PFSK-1 (cell line): Measurements from ENCODE around the gene ZDHHC17.

Experiments
- FOXP2 ChIP-seq: optimal IDR thresholded peaks from 2 replicates; pipeline ENCODE3; 2011; ENCODE audit warnings: borderline replicate concordance, control low read depth, inconsistent platforms; ENCODE audit not compliant: insufficient read depth; ENCODE audit errors: extremely low read length, extremely low read depth
- POLR2AphosphoS5 ChIP-seq: IDR thresholded peaks from 2 replicates; pipeline ENCODE4 v1.6.1; 2012; ENCODE audit warnings: low read depth, mild to moderate bottlenecking, control low read depth, low read length, moderate library complexity
- REST ChIP-seq, 2 experiments: IDR thresholded peaks; 2 replicates each; pipeline versions ENCODE4 v1.6.1 to v1.8.0; 2011 to 2012; ENCODE audit warnings: low read depth in 2 of 2, low read length in 2 of 2, control low read depth in 1 of 2, inconsistent platforms in 1 of 2, mild to moderate bottlenecking in 1 of 2, moderate library complexity in 1 of 2; ENCODE audit not compliant: insufficient read depth in 1 of 2
- SIN3A ChIP-seq: IDR thresholded peaks from 2 replicates; pipeline ENCODE4 v1.6.1; 2012; ENCODE audit warnings: mild to moderate bottlenecking, low read length, moderate library complexity, borderline replicate concordance; ENCODE audit not compliant: insufficient read depth
- TAF1 ChIP-seq: IDR thresholded peaks from 2 replicates; pipeline ENCODE4 v1.6.1; 2012; ENCODE audit warnings: low read length, control low read depth, borderline replicate concordance; ENCODE audit not compliant: insufficient read depth

ZDHHC17 gene

GRCh38 chr12:76860256-76860655 is 96.3 kb downstream of the ZDHHC17 start:
- TF ChIP-seq POLR2AphosphoS5 (no peak), REST (IDR thresholded peaks at IDR 0.05; ENCODE audit: insufficient read depth in 1 of 2, low read depth in 2 of 2, low read length in 2 of 2) (no peak)

- TF ChIP-seq POLR2AphosphoS5 = no peak
- no peak for TF ChIP-seq SIN3A
- no peak for TF ChIP-seq TAF1
- no peak for TF ChIP-seq REST (IDR thresholded peaks at IDR 0.05; ENCODE audit: insufficient read depth in 1 of 2, low read depth in 2 of 2, low read length in 2 of 2)
- no peak for TF ChIP-seq FOXP2
These were observed 99.2 kb downstream of the ZDHHC17 start for GRCh38 chr12:76863005-76863670.

GRCh38 chr12:76863837-76864236 is 99.9 kb downstream of the ZDHHC17 start:
- no peak for TF ChIP-seq POLR2AphosphoS5
- no peak for TF ChIP-seq FOXP2
- no peak for TF ChIP-seq SIN3A
- TF ChIP-seq REST (IDR thresholded peaks at IDR 0.05; ENCODE audit: insufficient read depth in 1 of 2, low read depth in 2 of 2, low read length in 2 of 2) = no peak
- no peak for TF ChIP-seq TAF1

- TF ChIP-seq FOXP2 (no peak), SIN3A (no peak), REST (IDR thresholded peaks at IDR 0.05; ENCODE audit: insufficient read depth in 1 of 2, low read depth in 2 of 2, low read length in 2 of 2) (no peak), POLR2AphosphoS5 (no peak), TAF1 (no peak)
These were observed 101.0 kb downstream of the ZDHHC17 start for GRCh38 chr12:76864791-76865400.

GRCh38 chr12:76866151-76866567 is 102.2 kb downstream of the ZDHHC17 start:
- TF ChIP-seq TAF1 (no peak), FOXP2 (no peak), REST (IDR thresholded peaks at IDR 0.05; ENCODE audit: insufficient read depth in 1 of 2, low read depth in 2 of 2, low read length in 2 of 2) (no peak), POLR2AphosphoS5 (no peak), SIN3A (no peak)
